Smooth muscle cell (in vitro differentiated cells): ENCODE measurements around the gene ADGRE3. TPM values are rescaled to one million over a fixed set of nuclear protein-coding genes. Genes with fewer than 3 reads are reported as not detected.

ENCODE experiments used
- DNase-seq: peaks from one replicate; lab custom pipeline; 2025; ENCODE audit not compliant: unreplicated experiment; lab: John Stamatoyannopoulos, UW
- H2AFZ ChIP-seq: fragments of 200-600 bp; sonication (generic); 2 replicates; pipeline ENCODE4 v1.6.0; 2016; ENCODE audit warnings: antibody characterized with exemption, low read depth, mild to moderate bottlenecking
- H3F3A ChIP-seq: fragments of 200-600 bp; sonication (generic); 2 replicates; pipeline ENCODE4 v1.6.0; 2017; ENCODE audit warnings: antibody characterized with exemption, low read depth
- H3K27ac ChIP-seq: fragments of 200-600 bp; sonication (generic); 2 replicates; pipeline ENCODE4 v1.5.1; 2016; ENCODE audit warnings: low read depth, mild to moderate bottlenecking
- H3K27me3 ChIP-seq: fragments of 200-600 bp; sonication (generic); 2 replicates; pipeline ENCODE4 v1.6.1; 2016; ENCODE audit warnings: low read depth, mild to moderate bottlenecking
- H3K36me3 ChIP-seq: fragments of 200-600 bp; sonication (generic); 2 replicates; pipeline ENCODE4 v1.5.1; 2016; ENCODE audit warnings: low read depth
- H3K4me1 ChIP-seq: fragments of 200-600 bp; sonication (generic); 2 replicates; pipeline ENCODE4 v1.5.1; 2016; ENCODE audit warnings: low read depth
- H3K4me2 ChIP-seq: fragments of 200-600 bp; sonication (generic); 2 replicates; pipeline ENCODE4 v1.6.0; 2016; ENCODE audit warnings: mild to moderate bottlenecking
- H3K4me3 ChIP-seq: fragments of 200-600 bp; sonication (generic); 2 replicates; pipeline ENCODE4 v1.5.1; 2016; ENCODE audit warnings: mild to moderate bottlenecking
- H3K79me2 ChIP-seq: fragments of 200-600 bp; sonication (generic); 2 replicates; pipeline ENCODE4 v1.6.0; 2016; ENCODE audit warnings: low read depth, mild to moderate bottlenecking
- H3K9ac ChIP-seq: fragments of 200-600 bp; sonication (generic); 2 replicates; pipeline ENCODE4 v1.6.0; 2016; ENCODE audit warnings: low read depth
- H3K9me3 ChIP-seq: fragments of 200-600 bp; sonication (generic); replicated peaks from 2 replicates; pipeline ENCODE4 v1.5.1; 2016; ENCODE audit warnings: low read depth
- H4K20me1 ChIP-seq: fragments of 200-600 bp; sonication (generic); 2 replicates; pipeline ENCODE4 v1.6.0; 2016; ENCODE audit warnings: low read depth
- CTCF ChIP-seq: fragments of 200-600 bp; sonication (generic); IDR thresholded peaks from 2 replicates; pipeline ENCODE4 v1.5.1; 2017; ENCODE audit warnings: borderline replicate concordance, mild to moderate bottlenecking, antibody characterized with exemption; ENCODE audit not compliant: insufficient read depth, poor library complexity, severe bottlenecking
- WGBS: methylation state at CpG from one replicate; pipeline ENCODE4 v1.1.7; 2016; ENCODE audit warnings: low lambda C conversion rate; 5-methylcytosine and 5-hydroxymethylcytosine counted together
- polyA plus RNA-seq: library from polyadenylated mRNA; unstranded; fragments of >200 nt; fragmentation: Nextera tagmentation; extraction: Ambion mirVana; gene quantifications from 2 replicates; pipeline ENCODE4 v1.2.1, GENCODE V29; 2016
- total RNA-seq: library from RNA; depleted of rRNA; stranded (reverse); fragments of >200 nt; gene quantifications from 2 replicates; pipeline ENCODE4 v1.2.3, GENCODE V29; 2014

The ADGRE3 gene
- total and polyA plus RNA-seq, 2 experiments from 2014 or later = not detected

- WGBS = 1% methylated on average over 52 of the region's 66 CpGs
- no peaks in the 10 kb centered on the region for H3K9me3 ChIP-seq
- peaks cover 10% of the 10 kb centered on the region for H3K79me2 ChIP-seq
- TF ChIP-seq CTCF = no peak
- peak within 1 kb of the TSS; percentile 88 for H3K9ac ChIP-seq
- peak within 1 kb of the TSS; percentile 92 for H3K4me2 ChIP-seq
- peak within 1 kb of the TSS; percentile 76 for H3K4me3 ChIP-seq
- peak; percentile 86 for DNase-seq
- H2AFZ ChIP-seq = peak within 1 kb of the TSS; percentile 95
- H3K36me3 ChIP-seq = no peaks in the 10 kb centered on the region
- H3F3A ChIP-seq = no peaks in the 10 kb centered on the region
- peak within 1 kb of the TSS; percentile 75 for H3K27ac ChIP-seq
- H3K27me3 ChIP-seq = no peaks in the 10 kb centered on the region
- peaks cover 12% of the 10 kb centered on the region for H3K4me1 ChIP-seq
- H4K20me1 ChIP-seq = no peaks in the 10 kb centered on the region
Observed at GRCh38 chr19:14689598-14690503, 15.2 kb upstream of the ADGRE3 start, which contains the start of gene ZNF333. ZNF333 (plus strand) TSS chr19:14690048; CDS start chr19:14693492, 3,444 bp downstream.

GRCh38 chr19:14686411-14686810 is 11.8 kb upstream of the ADGRE3 start:
- no peak overlapping the region for H3K27ac ChIP-seq
- H3K9me3 ChIP-seq = no peaks in the 10 kb centered on the region
- peaks cover 12% of the 10 kb centered on the region for H3K4me1 ChIP-seq
- peaks cover 10% of the 10 kb centered on the region for H3K79me2 ChIP-seq
- 41% methylated on average over 3 of the region's 3 CpGs for WGBS
- no peaks in the 10 kb centered on the region for H3K36me3 ChIP-seq
- DNase-seq = no peak
- peak; percentile 20 for TF ChIP-seq CTCF
- H3K9ac ChIP-seq = no peak overlapping the region
- H3K4me2 ChIP-seq = no peak overlapping the region
- no peaks in the 10 kb centered on the region for H3K27me3 ChIP-seq
- H4K20me1 ChIP-seq = no peaks in the 10 kb centered on the region
- no peak overlapping the region for H3K4me3 ChIP-seq
- H3F3A ChIP-seq = no peaks in the 10 kb centered on the region
- no peak overlapping the region for H2AFZ ChIP-seq

GRCh38 chr19:14683439-14683838 is 8.8 kb upstream of the ADGRE3 start:
- TF ChIP-seq CTCF = no peak
- no peak for DNase-seq
- no peak overlapping the region for H2AFZ ChIP-seq
- no peak overlapping the region for H3K27ac ChIP-seq
- no peaks in the 10 kb centered on the region for H3K9me3 ChIP-seq
- H3K4me1 ChIP-seq = no peaks in the 10 kb centered on the region
- no peaks in the 10 kb centered on the region for H3F3A ChIP-seq
- H3K36me3 ChIP-seq = no peaks in the 10 kb centered on the region
- no peak overlapping the region for H3K4me2 ChIP-seq
- no peaks in the 10 kb centered on the region for H4K20me1 ChIP-seq
- no peaks in the 10 kb centered on the region for H3K27me3 ChIP-seq
- no peak overlapping the region for H3K9ac ChIP-seq
- no peak overlapping the region for H3K4me3 ChIP-seq
- 47% methylated on average over 3 of the region's 3 CpGs for WGBS
- H3K79me2 ChIP-seq = no peaks in the 10 kb centered on the region
